HCT116 (cell line): ENCODE results near the gene SYNDIG1. TPM values are rescaled to one million over a fixed set of nuclear protein-coding genes. Genes with fewer than 3 reads are reported as not detected.

Experiments
- ATAC-seq: fragments of 200-7000 bp; cut with Tn5 transposase; 2 replicates; pipeline ENCODE4 v1.9.1; 2020; ENCODE audit warnings: mild to moderate bottlenecking, moderate library complexity
- BruUV-seq: library from RNA; stranded (reverse); fragments of 400-500 nt; replicated peaks from 2 replicates; lab custom pipeline; 2021; lab: Mats Ljungman, UMichigan
- CTCF ChIA-PET: fragments of 300-600 bp; sonication (Branson Sonifier 250); formaldehyde crosslinking; loops from one replicate; lab custom pipeline; 2021; ENCODE audit warnings: antibody characterized with exemption; lab: Charles Lee
- POLR2A ChIA-PET: fragments of 300-600, 350-600 bp; sonication (Branson Sonifier 250); formaldehyde crosslinking; loops from one replicate; lab custom pipeline; 2021; ENCODE audit warnings: antibody characterized with exemption; lab: Charles Lee
- RAD21 ChIA-PET, 2 experiments: fragments of 300-600 bp; sonication (Branson Sonifier 250); formaldehyde crosslinking; loops; one replicate each; lab custom pipeline; 2023; ENCODE audit warnings: low total read pairs in 2 of 2; ENCODE audit not compliant: uncharacterized antibody in 2 of 2, unreplicated experiment in 2 of 2, low non-redundant PET in 1 of 2; lab: Charles Lee
- DNase-seq: peaks from one replicate; pipeline ENCODE4 v3.0.0-alpha.2; 2010; ENCODE audit warnings: low read depth, low spot score
- H2AFZ ChIP-seq: fragments of 200-600 bp; shearing (Covaris generic), sonication (generic); 2 replicates; pipeline ENCODE4 v1.6.1; 2017; ENCODE audit warnings: low read depth, mixed run types, mixed read lengths, antibody characterized with exemption, low read length; ENCODE audit not compliant: poor library complexity, severe bottlenecking
- H3K27ac ChIP-seq: 2 replicates; pipeline ENCODE4 v1.5.1; 2012; ENCODE audit warnings: low read depth, low read length
- H3K27me3 ChIP-seq: fragments of 200-600 bp; sonication (generic); 2 replicates; pipeline ENCODE4 v1.6.1; 2016; ENCODE audit warnings: mixed run types, low read length, mixed read lengths; ENCODE audit not compliant: insufficient read depth
- H3K36me3 ChIP-seq, 2 experiments: fragments of 200-500 bp in 1 of 2; fragments of 200-600 bp in 1 of 2; sonication (Bioruptor generic) in 1 of 2; sonication (generic) in 1 of 2; 2 replicates each; pipeline versions ENCODE4 v1.5.1 to v1.6.1; 2014 to 2016; ENCODE audit warnings: low read length in 2 of 2, inconsistent platforms in 1 of 2, mixed read lengths in 1 of 2, mixed run types in 1 of 2; ENCODE audit not compliant: insufficient read depth in 2 of 2, control insufficient read depth in 1 of 2
- H3K4me1 ChIP-seq, 2 experiments: fragments of 200-600 bp in 1 of 2; sonication (generic) in 1 of 2; 2 replicates each; pipeline versions ENCODE4 v1.5.1 to v1.6.1; 2012 to 2017; ENCODE audit warnings: low read length in 2 of 2, inconsistent platforms in 1 of 2, mild to moderate bottlenecking in 1 of 2, mixed read lengths in 1 of 2, mixed run types in 1 of 2, moderate library complexity in 1 of 2; ENCODE audit not compliant: insufficient read depth in 2 of 2, control insufficient read depth in 1 of 2
- H3K4me2 ChIP-seq: fragments of 200-600 bp; sonication (generic); 2 replicates; pipeline ENCODE4 v1.6.1; 2017; ENCODE audit warnings: mixed run types, low read length, mixed read lengths
- H3K4me3 ChIP-seq, 2 experiments: fragments of 200-600 bp in 1 of 2; sonication (generic) in 1 of 2; replicated peaks in 1 of 2; 2 replicates each; pipeline ENCODE4 v1.5.1; 2011 to 2016; ENCODE audit warnings: low read length in 2 of 2, control low read depth in 1 of 2, low read depth in 1 of 2, mild to moderate bottlenecking in 1 of 2, mixed read lengths in 1 of 2, mixed run types in 1 of 2
- H3K79me2 ChIP-seq: fragments of 200-600 bp; sonication (generic); 2 replicates; pipeline ENCODE4 v1.6.1; 2017; ENCODE audit warnings: mild to moderate bottlenecking, mixed run types, low read length, moderate library complexity, mixed read lengths; ENCODE audit not compliant: insufficient read depth
- H3K9ac ChIP-seq: fragments of 200-600 bp; sonication (generic); 2 replicates; pipeline ENCODE4 v1.6.1; 2016; ENCODE audit warnings: low read length, mixed read lengths
- H3K9me2 ChIP-seq: fragments of 200-600 bp; sonication (generic), shearing (Covaris generic); 2 replicates; pipeline ENCODE4 v1.6.1; 2017; ENCODE audit warnings: mixed run types, mild to moderate bottlenecking, moderate library complexity; ENCODE audit not compliant: insufficient read depth
- H3K9me3 ChIP-seq, 2 experiments: fragments of 200-500 bp in 1 of 2; fragments of 200-600 bp in 1 of 2; sonication (Bioruptor generic) in 1 of 2; sonication (generic) in 1 of 2; 2 replicates each; pipeline ENCODE4 v1.6.1; 2014 to 2017; ENCODE audit warnings: low read length in 2 of 2, mixed read lengths in 2 of 2, inconsistent platforms in 1 of 2, low read depth in 1 of 2, mild to moderate bottlenecking in 1 of 2, mixed run types in 1 of 2, moderate library complexity in 1 of 2; ENCODE audit not compliant: control insufficient read depth in 1 of 2, insufficient read depth in 1 of 2
- H4K20me1 ChIP-seq: fragments of 200-600 bp; sonication (generic), shearing (Covaris generic); 2 replicates; pipeline ENCODE4 v1.6.1; 2017; ENCODE audit warnings: mixed run types, mild to moderate bottlenecking, moderate library complexity; ENCODE audit not compliant: insufficient read depth
- CBX3 ChIP-seq: IDR thresholded peaks from 2 replicates; pipeline ENCODE4 v1.6.1; 2012; ENCODE audit warnings: low read depth
- POLR2AphosphoS5 ChIP-seq: IDR thresholded peaks from 2 replicates; pipeline ENCODE4 v1.6.1; 2011; ENCODE audit warnings: mild to moderate bottlenecking, low read depth, low read length, moderate library complexity
- RAD21 ChIP-seq: IDR thresholded peaks from 2 replicates; pipeline ENCODE4 v1.6.1; 2012; ENCODE audit warnings: low read depth, mild to moderate bottlenecking
- REST ChIP-seq: IDR thresholded peaks from 2 replicates; pipeline ENCODE4 v1.6.1; 2012; ENCODE audit warnings: low read depth
- TCF7L2 ChIP-seq: IDR thresholded peaks from 2 replicates; pipeline ENCODE4 v1.7.0; 2011; ENCODE audit warnings: borderline replicate concordance, inconsistent platforms; ENCODE audit not compliant: insufficient read depth, insufficient read length; ENCODE audit errors: extremely low read depth
- ZFX ChIP-seq: fragments of 450-650 bp; IDR thresholded peaks from 2 replicates; pipeline ENCODE4 v1.6.1; 2017
- ZNF274 ChIP-seq: fragments of 200-500 bp; sonication (Bioruptor generic); IDR thresholded peaks from 2 replicates; pipeline ENCODE4 v1.6.1; 2014; ENCODE audit warnings: mild to moderate bottlenecking, low read depth, low read length, inconsistent platforms
- intact Hi-C: fragments of 100-400 bp; cut with micrococcal nuclease; formaldehyde crosslinking; loops from 2 replicates; pipeline ENCODE4 v1.10.0; 2022
- total RNA-seq: library from RNA; stranded (reverse); gene quantifications from one replicate; pipeline ENCODE4 v1.2.1, GENCODE V29; 2021; ENCODE audit not compliant: unreplicated experiment

The SYNDIG1 gene
- total RNA-seq, 1 experiment from 2014 or later = not detected

GRCh38 chr20:24656391-24656790, 187.0 kb downstream of the SYNDIG1 start:
- H3K27me3 ChIP-seq = no peaks in the 10 kb centered on the region
- no peak for DNase-seq

More at GRCh38 chr20:24656391-24656790, 187.0 kb downstream of the SYNDIG1 start:
- H3K4me3 ChIP-seq = no peak overlapping the region
- ChIA-PET POLR2A (no interaction called here), CTCF (no interaction called here), RAD21 (no interaction called here)
- no peak overlapping the region for H2AFZ ChIP-seq
- no peak overlapping the region for H3K9ac ChIP-seq
- no peak overlapping the region for H3K4me2 ChIP-seq
- H3K4me1 ChIP-seq = peaks cover 6 to 27% of the 10 kb centered on the region in 2 experiments
- no peaks in the 10 kb centered on the region for H3K9me3 ChIP-seq
- no peaks in the 10 kb centered on the region for H3K9me2 ChIP-seq
- TF ChIP-seq ZFX (no peak), RAD21 (no peak), POLR2AphosphoS5 (no peak), CBX3 (no peak), REST (no peak), TCF7L2 (no peak), ZNF274 (no peak)
- H3K79me2 ChIP-seq = no peaks in the 10 kb centered on the region
- no peaks in the 10 kb centered on the region for H4K20me1 ChIP-seq
- no peaks in the 10 kb centered on the region for H3K36me3 ChIP-seq
- intact Hi-C loops = no loop called here
- ATAC-seq = no peak
- no TSS peak for BruUV-seq
- H3K27ac ChIP-seq = no peak overlapping the region
